DMS153 treated with DMSO at 0.1 percent for 48 hours (cell line): ENCODE results near the gene ZNF708.
"Not testable (repeated sequence)": the region's sequence is repeated elsewhere in the genome, so short reads cannot be mapped to it uniquely, and the experiment has no call there.

Source experiments
- DNase-seq: peaks from one replicate; lab custom pipeline; 2025; ENCODE audit not compliant: unreplicated experiment; lab: John Stamatoyannopoulos, UW

Gene ZNF708

GRCh38 chr19:21328885-21329605 lies at the start of gene ZNF708:
TSS of gene ZNF708 (minus strand) at chr19:21329410. CDS start at chr19:21329212, 198 bp downstream.
- DNase-seq = peak; percentile 78

- no peak for DNase-seq
Measured at GRCh38 chr19:21362291-21362690, 33.1 kb upstream of the ZNF708 start.

GRCh38 chr19:21358768-21359451 lies 29.7 kb upstream of the ZNF708 start, which contains the start of gene ZNF738:
TSS of gene ZNF738 (plus strand) at chr19:21359000. CDS start at chr19:21359141, 141 bp downstream.
- DNase-seq = peak; percentile 71

- no peak for DNase-seq
Measured at GRCh38 chr19:21352830-21353229, 23.6 kb upstream of the ZNF708 start.

GRCh38 chr19:21344841-21345240 lies 15.6 kb upstream of the ZNF708 start:
- not testable (repeated sequence) for DNase-seq

- no peak for DNase-seq
Measured at GRCh38 chr19:21335721-21336120, 6.5 kb upstream of the ZNF708 start.

- no peak for DNase-seq
Measured at GRCh38 chr19:21328406-21328805, 804 bp downstream of the ZNF708 start.

- DNase-seq = no peak
Measured at GRCh38 chr19:21326169-21326568, 3.0 kb downstream of the ZNF708 start.

- DNase-seq = no peak
Measured at GRCh38 chr19:21323000-21323399, 6.2 kb downstream of the ZNF708 start.

- no peak for DNase-seq
Measured at GRCh38 chr19:21322528-21322927, 6.7 kb downstream of the ZNF708 start.

- DNase-seq = no peak
Measured at GRCh38 chr19:21321996-21322395, 7.2 kb downstream of the ZNF708 start.

GRCh38 chr19:21321134-21321533 lies 8.1 kb downstream of the ZNF708 start:
- DNase-seq = no peak

- DNase-seq = no peak
Measured at GRCh38 chr19:21317821-21318220, 11.4 kb downstream of the ZNF708 start.

GRCh38 chr19:21314676-21315075 lies 14.5 kb downstream of the ZNF708 start:
- DNase-seq = no peak

GRCh38 chr19:21312807-21313206 lies 16.4 kb downstream of the ZNF708 start:
- DNase-seq = not testable (repeated sequence)

- DNase-seq = no peak
Measured at GRCh38 chr19:21308773-21309172, 20.4 kb downstream of the ZNF708 start.

- DNase-seq = not testable (repeated sequence)
Measured at GRCh38 chr19:21306881-21307479, 22.2 kb downstream of the ZNF708 start.

- DNase-seq = not testable (repeated sequence)
Measured at GRCh38 chr19:21293768-21294167, 35.4 kb downstream of the ZNF708 start.

- DNase-seq = no peak
Measured at GRCh38 chr19:21269813-21270212, 59.4 kb downstream of the ZNF708 start.

- DNase-seq = no peak
Measured at GRCh38 chr19:21264891-21265290, 64.3 kb downstream of the ZNF708 start.

GRCh38 chr19:21264416-21264815 lies 64.8 kb downstream of the ZNF708 start:
- no peak for DNase-seq

GRCh38 chr19:21260848-21261381 lies 68.3 kb downstream of the ZNF708 start:
- DNase-seq = not testable (repeated sequence)
